Measurements from ENCODE around the gene USP43. TPM values are rescaled to one million over a fixed set of nuclear protein-coding genes. Genes with fewer than 3 reads are reported as not detected.

The USP43 gene
- total RNA-seq, 1 donor from 2014 or later = 0.29 TPM

- no peak overlapping the region for H3K27ac Mint-ChIP-seq
- no peaks in the 10 kb centered on the region for H3K36me3 Mint-ChIP-seq (ENCODE audit: low read depth)
- intact Hi-C loops (cut with micrococcal nuclease) = no loop called here
- no peak for ATAC-seq (ENCODE audit: low read depth)
- no peaks in the 10 kb centered on the region for H3K27me3 Mint-ChIP-seq
- no peaks in the 10 kb centered on the region for H3K9me3 Mint-ChIP-seq
- H3K4me3 Mint-ChIP-seq = no peak overlapping the region
- no peak for TF ChIP-seq CTCF (IDR thresholded peaks at IDR 0.05)
- no peak for DNase-seq
- ChIA-PET CTCF (no interaction called here), POLR2A (no interaction called here)
- peaks cover 2% of the 10 kb centered on the region for H3K4me1 Mint-ChIP-seq
Observed at GRCh38 chr17:9700754-9701476, 55.6 kb downstream of the USP43 start.

GRCh38 chr17:9702482-9702881 is 57.2 kb downstream of the USP43 start:
- Mint-ChIP-seq H3K27ac (no peak overlapping the region), H3K4me1 (peaks cover 2% of the 10 kb centered on the region)
- POLR2A ChIA-PET = interaction anchor here (0.5 kb wide), 1 partner anchor 72 kb away, joined by 3 read pairs; no protein-coding TSS in a partner anchor

DNA sequence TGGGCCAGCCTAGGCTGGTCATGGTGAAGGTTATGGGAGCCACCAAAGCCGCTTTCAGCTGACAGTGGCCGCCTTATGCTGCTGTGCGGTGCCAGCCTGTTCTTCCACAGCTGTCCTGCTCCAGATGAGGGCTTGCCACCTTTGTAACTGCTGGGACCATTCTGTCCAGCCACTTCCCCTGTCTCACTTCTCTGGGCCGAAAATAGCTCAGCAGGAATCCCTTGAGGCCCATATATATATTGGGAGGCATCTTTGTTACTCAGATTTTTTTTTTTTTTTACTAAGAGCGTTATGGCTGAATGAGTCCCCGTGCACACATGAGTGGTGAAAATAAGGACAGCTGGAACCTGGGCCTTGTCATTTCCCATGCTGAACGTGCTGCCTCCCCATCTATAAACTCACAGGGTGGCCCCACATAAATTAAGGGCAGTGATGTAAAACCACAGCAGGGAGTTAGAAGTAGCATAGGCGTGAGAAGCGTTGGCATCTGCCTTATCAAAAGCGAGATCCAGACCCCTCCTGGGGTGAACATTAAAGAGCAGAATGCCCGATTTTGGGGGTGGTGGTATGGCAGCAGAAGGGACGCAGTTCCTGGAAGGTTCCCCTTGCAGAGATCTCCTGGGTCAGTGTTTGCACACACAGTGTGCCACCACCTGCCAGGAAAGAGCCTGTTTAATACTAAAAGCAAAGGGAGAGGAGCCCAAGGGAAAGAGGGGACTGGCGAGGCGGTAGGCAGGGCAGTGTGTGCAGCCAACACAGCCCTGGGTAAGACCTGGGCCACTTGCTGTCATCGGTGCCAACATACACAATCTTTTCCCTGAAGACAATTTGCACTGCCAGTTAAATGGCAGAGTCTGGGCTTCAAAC is 57.8 kb downstream of the USP43 start:
- intact Hi-C loops (cut with micrococcal nuclease) = no loop called here
- H3K4me1 Mint-ChIP-seq = peaks cover 2% of the 10 kb centered on the region
- H3K27me3 Mint-ChIP-seq = no peaks in the 10 kb centered on the region
- ATAC-seq (ENCODE audit: low read depth) (no peak), DNase-seq (no peak)
- H3K9me3 Mint-ChIP-seq = peaks cover 3% of the 10 kb centered on the region
- CTCF ChIA-PET = no interaction called here
- no peak overlapping the region for H3K4me3 Mint-ChIP-seq
- H3K27ac Mint-ChIP-seq = no peak overlapping the region
- POLR2A ChIA-PET = interaction anchor here (0.5 kb wide), 1 partner anchor 73 kb away, joined by 3 read pairs; no protein-coding TSS in a partner anchor
- TF ChIP-seq CTCF (IDR thresholded peaks at IDR 0.05) = no peak
- H3K36me3 Mint-ChIP-seq (ENCODE audit: low read depth) = no peaks in the 10 kb centered on the region

More at GRCh38 chr17:9702482-9702881, 57.2 kb downstream of the USP43 start:
- no peak for ATAC-seq (ENCODE audit: low read depth)
- no peaks in the 10 kb centered on the region for H3K9me3 Mint-ChIP-seq
- CTCF ChIA-PET = no interaction called here
- intact Hi-C loops (cut with micrococcal nuclease) = no loop called here
- no peak for TF ChIP-seq CTCF (IDR thresholded peaks at IDR 0.05)
- DNase-seq = no peak
- no peak overlapping the region for H3K4me3 Mint-ChIP-seq
- H3K36me3 Mint-ChIP-seq (ENCODE audit: low read depth) = no peaks in the 10 kb centered on the region
- no peaks in the 10 kb centered on the region for H3K27me3 Mint-ChIP-seq

DNA sequence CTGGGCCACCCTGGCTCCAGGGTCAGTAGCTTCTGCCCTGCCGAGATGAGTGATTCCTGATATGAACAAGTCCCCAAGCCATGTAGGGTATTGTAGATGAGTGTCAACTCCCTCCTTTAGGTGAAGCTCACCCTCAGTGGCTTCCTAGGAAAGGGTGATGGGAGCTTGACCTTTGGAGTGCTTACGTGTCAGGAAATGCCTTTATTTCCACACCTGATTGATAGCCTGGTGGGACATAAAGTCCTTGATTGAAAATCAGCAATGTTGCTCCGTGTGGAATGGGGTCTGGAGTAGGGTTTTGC is 58.4 kb downstream of the USP43 start:
- Mint-ChIP-seq H3K27ac (no peak overlapping the region), H3K9me3 (peaks cover 3% of the 10 kb centered on the region), H3K36me3 (ENCODE audit: low read depth) (no peaks in the 10 kb centered on the region), H3K27me3 (no peaks in the 10 kb centered on the region), H3K4me1 (peaks cover 2% of the 10 kb centered on the region), H3K4me3 (no peak overlapping the region)
- ATAC-seq (ENCODE audit: low read depth) (no peak), DNase-seq (no peak)
- CTCF ChIA-PET = no interaction called here
- TF ChIP-seq CTCF (IDR thresholded peaks at IDR 0.05) = no peak
- POLR2A ChIA-PET = no interaction called here
- intact Hi-C loops (cut with micrococcal nuclease) = no loop called here

DNA sequence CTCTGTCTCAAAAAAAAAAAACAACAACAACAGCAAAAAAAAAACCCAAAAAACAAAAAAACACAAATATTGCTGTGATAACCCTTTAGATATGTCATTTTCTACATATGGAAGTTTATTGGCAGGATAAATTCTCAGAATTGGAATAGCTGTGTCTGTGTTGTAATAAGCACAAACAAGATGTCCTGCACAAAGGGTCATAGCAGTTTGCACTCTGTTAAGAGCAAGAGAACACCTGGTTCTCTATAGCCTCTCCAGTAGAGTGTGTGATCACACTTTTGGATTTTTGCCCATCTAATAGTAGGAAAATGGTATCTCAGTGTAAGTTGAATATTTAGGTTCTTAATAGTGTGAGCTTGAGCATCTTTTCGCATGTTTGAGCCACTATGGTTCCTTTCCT is 60.4 kb downstream of the USP43 start:
- CTCF ChIA-PET = no interaction called here
- TF ChIP-seq CTCF (IDR thresholded peaks at IDR 0.05) = no peak
- H3K27me3 Mint-ChIP-seq = no peaks in the 10 kb centered on the region
- H3K4me1 Mint-ChIP-seq = peaks cover 2% of the 10 kb centered on the region
- peaks cover 3% of the 10 kb centered on the region for H3K9me3 Mint-ChIP-seq
- H3K27ac Mint-ChIP-seq = no peak overlapping the region
- intact Hi-C loops (cut with micrococcal nuclease) = no loop called here
- ATAC-seq (ENCODE audit: low read depth) = no peak
- POLR2A ChIA-PET = interaction anchor here (0.7 kb wide), 1 partner anchor 1666 kb away, joined by 5 read pairs; no protein-coding TSS in a partner anchor
- H3K4me3 Mint-ChIP-seq = no peak overlapping the region
- H3K36me3 Mint-ChIP-seq (ENCODE audit: low read depth) = no peaks in the 10 kb centered on the region
- no peak for DNase-seq
